Measurements from ENCODE around the gene METTL15.

Gene METTL15

DNA sequence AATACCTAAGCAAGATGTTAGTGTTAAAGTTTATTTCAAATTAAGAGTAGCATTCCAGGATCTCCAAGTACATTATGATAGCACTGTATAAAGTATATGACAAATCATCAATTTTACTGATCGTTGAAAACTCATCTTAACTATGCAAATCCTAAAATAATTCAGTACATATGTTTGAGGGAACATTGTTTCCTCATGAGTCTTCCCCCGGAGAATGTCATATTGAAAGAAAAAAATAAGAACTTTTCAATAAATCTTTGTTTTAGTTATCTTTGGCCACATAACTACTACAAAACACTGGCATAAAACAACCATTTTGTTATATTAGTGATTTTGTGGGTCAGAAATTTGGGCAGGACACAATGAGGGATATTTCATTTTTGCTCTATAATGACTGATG, 135.4 kb downstream of the METTL15 start:
- Histone ChIP-seq H3K36me3 (replicated peaks; ENCODE audit: low read depth, low read length) (peaks cover 4% of the 10 kb centered on the region), H3K27ac (ENCODE audit: low read length) (no peak overlapping the region), H3K9ac (ENCODE audit: low read length) (no peak overlapping the region), H3K27me3 (ENCODE audit: low read depth, low read length) (no peaks in the 10 kb centered on the region), H2AFZ (ENCODE audit: low read depth, low read length) (no peak overlapping the region), H4K20me1 (ENCODE audit: insufficient read depth, low read length) (no peaks in the 10 kb centered on the region; the same call in 1 of the 2 replicates), H3K79me2 (ENCODE audit: low read length) (no peaks in the 10 kb centered on the region), H3K4me2 (ENCODE audit: low read length) (no peak overlapping the region), H3K9me3 (ENCODE audit: insufficient read depth, low read length) (no peaks in the 10 kb centered on the region), H3K4me1 (ENCODE audit: low read length) (peaks cover 4% of the 10 kb centered on the region; the same call in 1 of the 2 replicates), H3K4me3 (ENCODE audit: low read length) (no peak overlapping the region)
- no peak for TF ChIP-seq EZH2phosphoT487 (IDR thresholded peaks at IDR 0.05; ENCODE audit: low read depth)
- TF ChIP-seq, protein P1, sequence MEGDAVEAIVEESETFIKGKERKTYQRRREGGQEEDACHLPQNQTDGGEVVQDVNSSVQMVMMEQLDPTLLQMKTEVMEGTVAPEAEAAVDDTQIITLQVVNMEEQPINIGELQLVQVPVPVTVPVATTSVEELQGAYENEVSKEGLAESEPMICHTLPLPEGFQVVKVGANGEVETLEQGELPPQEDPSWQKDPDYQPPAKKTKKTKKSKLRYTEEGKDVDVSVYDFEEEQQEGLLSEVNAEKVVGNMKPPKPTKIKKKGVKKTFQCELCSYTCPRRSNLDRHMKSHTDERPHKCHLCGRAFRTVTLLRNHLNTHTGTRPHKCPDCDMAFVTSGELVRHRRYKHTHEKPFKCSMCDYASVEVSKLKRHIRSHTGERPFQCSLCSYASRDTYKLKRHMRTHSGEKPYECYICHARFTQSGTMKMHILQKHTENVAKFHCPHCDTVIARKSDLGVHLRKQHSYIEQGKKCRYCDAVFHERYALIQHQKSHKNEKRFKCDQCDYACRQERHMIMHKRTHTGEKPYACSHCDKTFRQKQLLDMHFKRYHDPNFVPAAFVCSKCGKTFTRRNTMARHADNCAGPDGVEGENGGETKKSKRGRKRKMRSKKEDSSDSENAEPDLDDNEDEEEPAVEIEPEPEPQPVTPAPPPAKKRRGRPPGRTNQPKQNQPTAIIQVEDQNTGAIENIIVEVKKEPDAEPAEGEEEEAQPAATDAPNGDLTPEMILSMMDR (IDR thresholded peaks at IDR 0.05; ENCODE audit: low read depth, low read length) = no peak

DNA sequence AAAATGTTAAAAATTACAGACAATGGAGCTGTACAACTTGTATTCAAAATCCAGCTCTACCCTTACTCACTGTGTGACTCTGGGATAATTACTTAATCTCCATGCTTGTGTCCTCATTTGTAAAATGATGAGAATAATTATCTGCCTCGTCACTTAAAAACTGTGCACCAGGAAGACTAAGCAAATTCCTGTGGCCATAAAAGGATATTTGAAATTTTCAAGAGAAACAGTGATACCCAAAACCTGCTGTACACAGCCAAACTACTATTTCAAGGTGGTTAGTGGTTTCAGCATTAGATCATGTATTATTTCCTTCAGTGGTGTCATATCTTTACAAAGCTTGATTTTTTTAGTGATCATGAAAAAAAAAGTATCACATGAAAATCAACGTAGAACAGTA, 136.9 kb downstream of the METTL15 start:
- Histone ChIP-seq H4K20me1 (ENCODE audit: insufficient read depth, low read length) (no peaks in the 10 kb centered on the region), H3K27me3 (ENCODE audit: low read depth, low read length) (no peaks in the 10 kb centered on the region), H3K4me3 (ENCODE audit: low read length) (no peak overlapping the region), H3K27ac (ENCODE audit: low read length) (no peak overlapping the region), H3K79me2 (ENCODE audit: low read length) (no peaks in the 10 kb centered on the region), H3K36me3 (replicated peaks; ENCODE audit: low read depth, low read length) (peaks cover 4% of the 10 kb centered on the region), H2AFZ (ENCODE audit: low read depth, low read length) (no peak overlapping the region), H3K9me3 (ENCODE audit: insufficient read depth, low read length) (no peaks in the 10 kb centered on the region), H3K4me1 (ENCODE audit: low read length) (peaks cover 4% of the 10 kb centered on the region; the same call in 1 of the 2 replicates), H3K9ac (ENCODE audit: low read length) (no peak overlapping the region), H3K4me2 (ENCODE audit: low read length) (no peak overlapping the region)
- no peak for TF ChIP-seq EZH2phosphoT487 (IDR thresholded peaks at IDR 0.05; ENCODE audit: low read depth)
- TF ChIP-seq, protein P1 (IDR thresholded peaks at IDR 0.05; ENCODE audit: low read depth, low read length) = no peak

DNA sequence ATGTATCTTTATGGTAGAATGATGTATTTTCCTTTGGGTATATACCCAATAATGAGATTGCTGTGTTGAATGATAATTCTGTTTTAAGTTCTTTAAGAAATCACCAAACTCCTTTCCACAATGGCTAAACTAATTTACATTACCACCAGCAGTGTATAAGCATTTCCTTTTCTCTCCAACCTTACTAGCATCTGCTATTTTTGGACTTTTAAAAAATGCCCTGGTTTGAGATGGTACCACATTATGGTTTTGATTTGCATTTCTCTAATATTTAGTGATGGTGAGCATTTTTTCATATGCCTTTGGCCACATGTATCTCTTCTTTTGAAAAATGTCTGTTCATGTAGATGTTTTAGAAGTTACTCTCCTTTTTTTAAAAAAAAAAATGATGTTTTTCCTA, 142.0 kb downstream of the METTL15 start:
- H3K4me1 ChIP-seq (ENCODE audit: low read length) = peaks cover 4% of the 10 kb centered on the region; the same call in 1 of the 2 replicates
- no peak overlapping the region for H3K4me3 ChIP-seq (ENCODE audit: low read length)
- no peaks in the 10 kb centered on the region for H4K20me1 ChIP-seq (ENCODE audit: insufficient read depth, low read length)
- H3K9me3 ChIP-seq (ENCODE audit: insufficient read depth, low read length) = no peaks in the 10 kb centered on the region
- no peaks in the 10 kb centered on the region for H3K79me2 ChIP-seq (ENCODE audit: low read length)
- TF ChIP-seq, protein P1 (IDR thresholded peaks at IDR 0.05; ENCODE audit: low read depth, low read length) = no peak
- no peak for TF ChIP-seq EZH2phosphoT487 (IDR thresholded peaks at IDR 0.05; ENCODE audit: low read depth)
- no peaks in the 10 kb centered on the region for H3K27me3 ChIP-seq (ENCODE audit: low read depth, low read length)
- no peak overlapping the region for H3K9ac ChIP-seq (ENCODE audit: low read length)
- H2AFZ ChIP-seq (ENCODE audit: low read depth, low read length) = no peak overlapping the region
- no peak overlapping the region for H3K4me2 ChIP-seq (ENCODE audit: low read length)
- no peak overlapping the region for H3K27ac ChIP-seq (ENCODE audit: low read length)
- peaks cover 1% of the 10 kb centered on the region for H3K36me3 ChIP-seq (replicated peaks; ENCODE audit: low read depth, low read length)

DNA sequence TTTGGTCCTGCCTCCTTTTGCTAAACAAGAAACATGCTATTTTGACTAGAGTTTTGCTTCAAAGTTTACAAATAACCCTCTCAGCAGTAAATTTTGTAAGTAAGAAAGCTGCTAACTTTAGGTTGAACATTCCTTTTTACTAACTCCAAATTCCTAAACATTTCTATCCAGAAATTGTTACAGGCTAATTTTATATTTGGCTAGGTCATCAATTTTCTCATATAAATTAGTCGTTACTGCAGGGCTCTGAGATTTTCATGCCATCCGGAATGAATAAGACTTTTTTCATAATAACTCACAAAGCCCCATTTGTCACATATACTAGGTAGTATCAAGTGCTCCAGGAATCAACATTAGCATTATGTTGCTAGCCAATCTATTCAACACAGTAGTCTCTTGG, 143.1 kb downstream of the METTL15 start:
- Histone ChIP-seq H3K27ac (ENCODE audit: low read length) (no peak overlapping the region), H3K4me2 (ENCODE audit: low read length) (no peak overlapping the region), H3K9me3 (ENCODE audit: insufficient read depth, low read length) (no peaks in the 10 kb centered on the region), H3K4me3 (ENCODE audit: low read length) (no peak overlapping the region), H3K9ac (ENCODE audit: low read length) (no peak overlapping the region), H3K4me1 (ENCODE audit: low read length) (no peaks in the 10 kb centered on the region), H3K27me3 (ENCODE audit: low read depth, low read length) (no peaks in the 10 kb centered on the region), H3K79me2 (ENCODE audit: low read length) (no peaks in the 10 kb centered on the region), H3K36me3 (replicated peaks; ENCODE audit: low read depth, low read length) (no peaks in the 10 kb centered on the region), H2AFZ (ENCODE audit: low read depth, low read length) (no peak overlapping the region), H4K20me1 (ENCODE audit: insufficient read depth, low read length) (no peaks in the 10 kb centered on the region)
- TF ChIP-seq, protein P1 (IDR thresholded peaks at IDR 0.05; ENCODE audit: low read depth, low read length) = no peak
- TF ChIP-seq EZH2phosphoT487 (IDR thresholded peaks at IDR 0.05; ENCODE audit: low read depth) = no peak
